HCT116 (cell line): ENCODE results near the gene GGACT.
"Not testable (repeated sequence)": the region's sequence is repeated elsewhere in the genome, so short reads cannot be mapped to it uniquely, and the experiment has no call there.

ENCODE experiments used
- POLR2AphosphoS5 ChIP-seq: IDR thresholded peaks from 2 replicates; pipeline ENCODE4 v1.6.1; 2011; ENCODE audit warnings: mild to moderate bottlenecking, low read depth, low read length, moderate library complexity
- RAD21 ChIP-seq: IDR thresholded peaks from 2 replicates; pipeline ENCODE4 v1.6.1; 2012; ENCODE audit warnings: low read depth, mild to moderate bottlenecking
- ZBTB33 ChIP-seq: IDR thresholded peaks from 2 replicates; pipeline ENCODE4 v1.6.1; 2011; ENCODE audit warnings: mild to moderate bottlenecking, low read length, moderate library complexity; ENCODE audit not compliant: insufficient replicate concordance; ENCODE audit errors: extremely low read depth
- TF ChIP-seq, protein P1 (sequence below), 3 experiments: fragments of 200-600 bp in 1 of 3; sonication (generic) in 1 of 3; IDR thresholded peaks in 2 of 3; conservative IDR thresholded peaks in 1 of 3; 2 replicates each; pipeline ENCODE4 v1.5.1; 2012 to 2017; ENCODE audit warnings: low read depth in 2 of 3, low read length in 2 of 3, antibody characterized with exemption in 1 of 3, borderline replicate concordance in 1 of 3, control low read depth in 1 of 3, mild to moderate bottlenecking in 1 of 3, mixed read lengths in 1 of 3, mixed run types in 1 of 3, moderate library complexity in 1 of 3; ENCODE audit not compliant: insufficient read depth in 1 of 3

DNA sequence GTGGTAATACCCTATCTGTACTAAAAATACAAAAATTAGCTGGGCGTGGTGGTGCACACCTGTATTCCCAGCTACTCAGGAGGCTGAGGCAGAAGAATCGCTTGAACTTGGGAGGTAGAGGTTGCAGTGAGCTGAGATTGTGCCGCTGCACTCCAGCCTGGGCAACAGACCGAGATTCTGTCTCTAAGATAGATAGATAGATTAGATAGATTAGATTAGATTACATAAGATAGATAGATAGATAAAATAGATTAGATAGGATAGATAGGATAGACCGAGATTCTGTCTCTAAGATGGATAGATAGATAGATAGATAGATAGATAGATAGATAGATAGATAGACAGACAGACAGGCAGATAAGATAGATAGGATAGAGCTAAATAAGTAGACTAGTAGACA is 63.9 kb downstream of the GGACT start:
- TF ChIP-seq RAD21, ZBTB33, POLR2AphosphoS5: not testable (repeated sequence)
- TF ChIP-seq, protein P1, sequence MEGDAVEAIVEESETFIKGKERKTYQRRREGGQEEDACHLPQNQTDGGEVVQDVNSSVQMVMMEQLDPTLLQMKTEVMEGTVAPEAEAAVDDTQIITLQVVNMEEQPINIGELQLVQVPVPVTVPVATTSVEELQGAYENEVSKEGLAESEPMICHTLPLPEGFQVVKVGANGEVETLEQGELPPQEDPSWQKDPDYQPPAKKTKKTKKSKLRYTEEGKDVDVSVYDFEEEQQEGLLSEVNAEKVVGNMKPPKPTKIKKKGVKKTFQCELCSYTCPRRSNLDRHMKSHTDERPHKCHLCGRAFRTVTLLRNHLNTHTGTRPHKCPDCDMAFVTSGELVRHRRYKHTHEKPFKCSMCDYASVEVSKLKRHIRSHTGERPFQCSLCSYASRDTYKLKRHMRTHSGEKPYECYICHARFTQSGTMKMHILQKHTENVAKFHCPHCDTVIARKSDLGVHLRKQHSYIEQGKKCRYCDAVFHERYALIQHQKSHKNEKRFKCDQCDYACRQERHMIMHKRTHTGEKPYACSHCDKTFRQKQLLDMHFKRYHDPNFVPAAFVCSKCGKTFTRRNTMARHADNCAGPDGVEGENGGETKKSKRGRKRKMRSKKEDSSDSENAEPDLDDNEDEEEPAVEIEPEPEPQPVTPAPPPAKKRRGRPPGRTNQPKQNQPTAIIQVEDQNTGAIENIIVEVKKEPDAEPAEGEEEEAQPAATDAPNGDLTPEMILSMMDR (IDR thresholded peaks at IDR 0.05 in 2 of 3, conservative IDR thresholded peaks at IDR 0.05 in 1 of 3; ENCODE audit: borderline replicate concordance in 1 of 3, insufficient read depth in 1 of 3, low read depth in 2 of 3, low read length in 2 of 3) = not testable (repeated sequence)
